Hepatic stellate cell (primary cell): ENCODE data around the gene GCAT.

Experiments used
- DNase-seq: peaks from one replicate; pipeline ENCODE4 v3.0.0; 2011; ENCODE audit warnings: low spot score

Gene GCAT

DNA sequence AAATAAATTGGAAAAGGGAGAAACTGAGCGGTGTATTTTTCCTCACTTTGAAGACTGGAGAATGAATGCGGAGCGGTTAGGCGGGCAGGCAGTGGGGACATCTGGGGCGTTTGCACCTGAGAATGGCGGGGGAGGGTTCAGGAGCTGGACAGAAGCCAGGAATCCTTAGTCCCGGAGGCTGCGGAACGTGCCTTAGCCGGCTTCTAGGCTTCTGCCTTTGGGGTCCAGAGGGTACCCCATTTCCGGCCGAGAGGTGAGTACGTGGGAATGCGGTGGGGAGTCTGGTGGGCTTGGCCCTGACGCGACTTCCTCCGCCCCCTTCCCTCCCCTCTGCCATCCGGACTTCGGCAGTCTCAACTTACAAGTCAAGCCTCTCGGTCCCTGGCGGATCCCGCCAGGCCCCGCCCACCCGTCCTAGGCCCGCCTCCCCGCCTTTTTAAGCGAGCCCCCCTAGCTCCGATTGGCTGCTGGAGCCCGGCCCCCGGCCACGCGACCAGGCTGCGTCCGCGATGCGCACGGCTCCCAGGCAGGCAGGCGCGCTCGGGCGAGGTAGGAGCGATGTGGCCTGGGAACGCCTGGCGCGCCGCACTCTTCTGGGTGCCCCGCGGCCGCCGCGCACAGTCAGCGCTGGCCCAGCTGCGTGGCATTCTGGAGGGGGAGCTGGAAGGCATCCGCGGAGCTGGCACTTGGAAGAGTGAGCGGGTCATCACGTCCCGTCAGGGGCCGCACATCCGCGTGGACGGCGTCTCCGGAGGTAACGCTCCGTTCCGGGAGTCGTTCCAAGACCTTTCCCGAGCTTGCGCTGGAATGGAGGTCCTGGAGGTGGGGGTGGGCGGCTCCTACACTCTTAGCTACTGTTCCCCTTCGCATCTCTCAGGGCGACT, at the start of gene GCAT:
Gene GCAT (plus strand): TSS at position 525 of the 884 bp plus-strand sequence. CDS start 34 bp downstream, at position 559.
- DNase-seq: peak; percentile 99

DNA sequence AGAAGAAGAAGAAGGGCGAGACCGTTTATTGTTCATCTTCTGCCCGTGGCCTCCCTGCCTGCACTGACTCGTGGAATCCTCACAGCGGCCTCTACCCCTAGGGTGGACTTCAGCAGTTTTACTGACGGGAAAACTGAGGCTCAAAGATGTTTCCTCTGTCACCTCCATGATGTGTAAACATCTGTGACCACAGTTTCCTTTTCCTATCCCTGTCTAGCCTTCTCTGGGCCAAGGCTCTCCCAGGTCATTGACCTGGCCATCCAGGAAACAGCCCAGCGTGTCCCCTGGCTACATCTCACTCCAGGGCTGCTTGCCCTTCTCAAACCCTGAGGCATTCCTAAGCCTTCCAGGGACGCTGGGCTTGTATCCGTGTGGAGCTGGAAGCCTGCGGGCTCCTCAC, 49.0 kb upstream of the GCAT start:
- DNase-seq: no peak

DNA sequence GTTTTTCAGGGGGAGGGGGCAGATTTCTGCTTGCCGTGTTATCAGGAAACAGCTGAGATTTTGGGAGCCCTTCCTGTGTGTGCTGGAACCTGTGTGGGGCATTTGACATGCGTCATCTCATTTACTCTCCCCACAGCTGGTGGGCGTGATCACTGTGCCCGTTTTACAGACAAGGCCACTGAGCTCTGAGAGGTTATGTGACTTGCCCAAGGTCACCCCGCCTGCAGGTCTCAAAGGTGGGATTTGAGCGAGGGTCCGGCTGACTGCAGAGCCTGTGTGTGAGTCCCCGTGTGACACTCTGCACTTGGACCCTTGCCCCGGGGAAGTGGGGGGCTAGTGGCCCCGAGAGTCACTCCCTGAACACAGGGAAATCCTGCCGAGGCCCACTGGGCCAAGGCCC, 48.5 kb upstream of the GCAT start:
- DNase-seq: no peak

- DNase-seq: no peak
Measured at GRCh38 chr22:37760152-37760551, 47.6 kb upstream of the GCAT start.

- DNase-seq: no peak
Measured at GRCh38 chr22:37762389-37762836, 45.3 kb upstream of the GCAT start.

- no peak for DNase-seq
Measured at GRCh38 chr22:37763012-37763411, 44.7 kb upstream of the GCAT start.

DNA sequence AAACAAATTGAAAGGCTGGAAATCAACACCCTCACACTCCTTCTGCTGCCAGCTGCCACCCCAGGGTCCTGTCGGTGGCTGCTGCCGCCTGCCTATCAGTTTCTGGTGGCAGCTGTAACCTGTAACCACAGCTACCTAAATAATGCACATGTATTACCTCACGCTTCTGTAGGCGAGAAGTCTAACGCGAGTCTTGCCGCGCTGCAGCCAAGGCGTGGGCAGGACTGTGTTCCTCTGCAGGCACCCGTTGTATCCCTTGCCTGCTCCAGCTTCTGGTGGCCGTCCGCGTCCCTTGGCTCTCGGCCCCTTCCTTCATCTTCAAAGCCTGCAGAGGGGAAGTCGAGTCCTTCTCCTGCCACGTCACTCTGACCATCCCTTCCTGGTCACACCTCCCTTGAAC, 44.1 kb upstream of the GCAT start:
- no peak for DNase-seq

GRCh38 chr22:37764622-37765021, 43.1 kb upstream of the GCAT start:
- DNase-seq: no peak

GRCh38 chr22:37765498-37765897, 42.2 kb upstream of the GCAT start:
- DNase-seq: no peak

GRCh38 chr22:37765953-37766576, 41.7 kb upstream of the GCAT start:
- no peak for DNase-seq

- no peak for DNase-seq
Measured at GRCh38 chr22:37768273-37768672, 39.5 kb upstream of the GCAT start.

DNA sequence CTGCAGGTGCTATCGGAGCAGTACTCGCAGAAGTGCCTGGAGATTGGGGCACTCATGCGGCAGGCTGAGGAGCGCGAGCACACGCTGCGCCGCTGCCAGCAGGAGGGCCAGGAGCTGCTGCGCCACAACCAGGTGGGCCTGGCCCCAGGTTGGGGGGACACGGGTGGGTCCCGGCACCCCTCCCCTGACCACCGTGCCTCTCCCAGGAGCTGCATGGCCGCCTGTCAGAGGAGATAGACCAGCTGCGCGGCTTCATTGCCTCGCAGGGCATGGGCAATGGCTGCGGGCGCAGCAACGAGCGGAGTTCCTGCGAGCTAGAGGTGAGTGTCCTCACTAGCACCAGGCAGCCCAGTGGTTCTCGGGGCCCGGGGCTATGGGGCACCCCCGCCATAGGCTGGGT, 38.7 kb upstream of the GCAT start:
- no peak for DNase-seq

GRCh38 chr22:37771081-37771480, 36.7 kb upstream of the GCAT start:
- no peak for DNase-seq

- DNase-seq: no peak
Measured at GRCh38 chr22:37771702-37772427, 35.9 kb upstream of the GCAT start.

GRCh38 chr22:37774728-37775127, 33.0 kb upstream of the GCAT start:
- no peak for DNase-seq

DNA sequence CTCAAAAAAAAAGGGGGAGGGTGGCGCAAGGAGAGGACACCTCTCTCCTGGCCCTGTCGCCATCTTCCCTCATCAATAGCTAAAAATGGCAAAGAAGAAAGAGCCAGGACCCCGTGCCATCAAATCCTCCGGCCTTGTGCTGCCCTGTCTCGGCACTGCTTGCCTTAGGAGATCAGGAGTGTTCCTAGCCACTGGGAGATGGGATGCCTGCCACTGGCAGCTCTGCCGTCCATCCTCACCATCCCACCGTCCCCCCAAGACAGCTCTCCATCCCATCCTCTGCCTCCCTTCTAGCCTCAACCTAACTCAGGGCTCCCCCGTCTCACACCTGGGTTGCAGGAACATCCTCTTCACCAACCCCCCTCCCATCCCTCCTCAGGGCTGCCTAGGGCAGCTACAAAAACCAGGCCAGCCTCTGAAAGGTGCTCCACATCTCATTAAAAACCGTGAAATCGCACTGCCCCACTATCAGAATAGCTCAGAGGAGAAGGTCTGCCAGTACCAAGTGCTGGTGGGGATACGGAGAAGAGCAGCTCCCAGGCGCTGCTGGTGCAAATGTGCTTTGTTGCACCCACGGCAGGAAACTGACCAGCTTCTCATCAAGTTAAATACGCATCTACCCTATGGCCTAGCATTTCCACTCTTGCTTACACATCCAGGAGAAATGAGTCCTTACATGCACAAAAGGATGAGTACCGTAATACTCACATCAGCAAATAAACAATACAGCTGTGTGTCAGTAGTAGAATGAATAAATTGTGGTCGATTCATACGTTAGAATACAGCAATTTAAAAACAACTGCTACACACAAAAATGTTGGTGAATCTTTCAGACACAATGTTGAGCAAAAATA, 31.7 kb upstream of the GCAT start:
- DNase-seq: peak; percentile 59

GRCh38 chr22:37776639-37777005, 31.1 kb upstream of the GCAT start:
- DNase-seq: no peak

- DNase-seq: peak; percentile 84
Measured at GRCh38 chr22:37777122-37777687, 30.5 kb upstream of the GCAT start.

- no peak for DNase-seq
Measured at GRCh38 chr22:37778370-37779009, 29.2 kb upstream of the GCAT start.

- peak; percentile 22 for DNase-seq
Measured at GRCh38 chr22:37781434-37782059, 26.2 kb upstream of the GCAT start.
